Measurements from ENCODE around the gene TBX1. TPM values are rescaled to one million over a fixed set of nuclear protein-coding genes. Genes with fewer than 3 reads are reported as not detected.

Gene TBX1
- total RNA-seq, 1 experiment from 2014 or later: 6.7 TPM

DNA sequence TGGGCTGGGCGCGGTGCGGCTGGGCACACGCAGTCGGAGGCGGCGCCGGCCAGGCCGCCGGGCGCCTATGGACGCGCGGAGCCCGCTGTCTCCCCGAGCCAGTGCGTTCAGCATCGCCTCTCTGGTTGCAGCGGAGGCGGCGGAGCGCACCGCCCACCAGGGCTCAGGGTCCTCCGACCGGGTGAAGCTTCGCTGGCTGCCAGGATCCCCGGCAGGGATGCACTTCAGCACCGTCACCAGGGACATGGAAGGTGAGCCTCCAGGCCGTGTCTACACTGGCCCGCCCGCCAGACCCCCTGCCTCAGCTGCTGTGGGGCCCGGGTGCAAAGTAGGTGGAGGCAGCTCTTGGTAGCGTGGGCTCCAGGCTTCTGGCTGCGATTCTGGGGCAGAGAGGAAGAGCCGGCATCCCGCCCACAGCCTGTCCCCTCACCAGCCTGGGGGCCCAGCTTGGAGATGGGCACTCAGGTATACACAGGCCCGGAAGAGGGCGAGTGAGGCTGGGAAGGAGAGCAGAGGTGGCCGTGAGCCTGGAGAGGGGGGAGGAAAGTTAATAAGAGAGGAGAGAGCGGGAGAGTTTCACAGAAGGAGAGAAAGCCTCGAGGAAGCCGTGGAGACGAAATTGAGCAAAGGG is 1.0 kb upstream of the TBX1 start:
- peaks cover 96% of the 10 kb centered on the region for H3K27me3 ChIP-seq (ENCODE audit: control insufficient read depth, insufficient read depth, low read length)
- no peak overlapping the region for H3K4me3 ChIP-seq (ENCODE audit: insufficient read depth, low read depth, low read length)
- no peaks in the 10 kb centered on the region for H3K36me3 ChIP-seq (replicated peaks; ENCODE audit: control insufficient read depth, insufficient read depth, low read length)
- DNase-seq: peak; percentile 83

- peaks cover 95% of the 10 kb centered on the region for H3K27me3 ChIP-seq (ENCODE audit: control insufficient read depth, insufficient read depth, low read length)
- peak; percentile 89 for DNase-seq
- H3K36me3 ChIP-seq (replicated peaks; ENCODE audit: control insufficient read depth, insufficient read depth, low read length): no peaks in the 10 kb centered on the region
- peak overlapping the region; percentile 42 for H3K4me3 ChIP-seq (ENCODE audit: insufficient read depth, low read depth, low read length)
Observed at GRCh38 chr22:19760951-19761724, 560 bp downstream of the TBX1 start.

- DNase-seq: peak; percentile 82
- H3K4me3 ChIP-seq (ENCODE audit: insufficient read depth, low read depth, low read length): peak overlapping the region; percentile 28; the same call in 1 of the 2 replicates
Observed at GRCh38 chr22:19761725-19762567, 1.4 kb downstream of the TBX1 start.

DNA sequence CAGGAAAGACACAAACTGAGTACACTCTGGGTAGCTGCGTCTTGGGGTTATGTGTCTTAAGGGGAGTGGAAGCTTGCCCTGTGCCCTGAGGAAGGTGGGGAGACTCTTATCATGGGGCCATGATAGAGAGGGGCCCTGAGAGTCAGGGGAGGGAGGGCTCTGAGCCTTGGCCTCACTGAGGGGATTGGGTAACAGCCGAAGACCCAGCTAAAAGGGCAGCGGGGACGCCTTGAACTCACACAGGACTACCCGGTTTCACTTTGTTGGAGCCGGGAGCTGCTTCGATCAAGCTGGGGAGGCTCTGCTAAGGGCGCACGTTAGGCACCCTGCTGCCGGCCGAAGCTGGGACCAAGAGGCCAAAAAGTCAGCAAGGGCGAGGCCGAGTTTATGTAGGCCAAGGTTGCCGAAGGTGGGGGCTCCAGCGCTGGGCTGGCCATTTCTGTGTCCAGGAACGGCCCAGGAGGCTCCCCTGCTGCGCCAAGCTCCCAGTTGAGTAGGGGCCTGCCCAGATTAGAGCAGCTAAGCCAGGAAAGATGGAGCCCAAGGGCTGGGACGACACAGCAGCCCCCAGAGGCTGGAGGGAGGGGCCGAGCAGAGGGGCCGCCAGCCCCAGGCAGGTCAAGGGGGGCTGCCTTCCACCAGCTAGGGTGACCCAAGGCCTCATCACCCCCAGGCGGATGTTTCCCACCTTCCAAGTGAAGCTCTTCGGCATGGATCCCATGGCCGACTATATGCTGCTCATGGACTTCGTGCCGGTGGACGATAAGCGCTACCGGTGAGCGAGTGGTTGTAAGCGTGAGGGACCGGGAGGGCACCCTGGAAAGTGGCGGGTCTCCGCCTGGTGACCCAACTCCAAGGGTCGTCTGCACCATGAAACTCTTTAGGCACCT is 2.2 kb downstream of the TBX1 start:
- no peak overlapping the region; the same call in 1 of the 2 replicates for H3K4me3 ChIP-seq (ENCODE audit: insufficient read depth, low read depth, low read length)
- peaks cover 95% of the 10 kb centered on the region for H3K27me3 ChIP-seq (ENCODE audit: control insufficient read depth, insufficient read depth, low read length)
- H3K36me3 ChIP-seq (replicated peaks; ENCODE audit: control insufficient read depth, insufficient read depth, low read length): no peaks in the 10 kb centered on the region
- no peak for DNase-seq

More at GRCh38 chr22:19761725-19762567, 1.4 kb downstream of the TBX1 start:
- H3K27me3 ChIP-seq (ENCODE audit: control insufficient read depth, insufficient read depth, low read length): peaks cover 95% of the 10 kb centered on the region
- no peaks in the 10 kb centered on the region for H3K36me3 ChIP-seq (replicated peaks; ENCODE audit: control insufficient read depth, insufficient read depth, low read length)

- DNase-seq: peak; percentile 77
- no peak overlapping the region; the same call in 1 of the 2 replicates for H3K4me3 ChIP-seq (ENCODE audit: insufficient read depth, low read depth, low read length)
Observed at GRCh38 chr22:19763458-19764298, 3.1 kb downstream of the TBX1 start.

DNA sequence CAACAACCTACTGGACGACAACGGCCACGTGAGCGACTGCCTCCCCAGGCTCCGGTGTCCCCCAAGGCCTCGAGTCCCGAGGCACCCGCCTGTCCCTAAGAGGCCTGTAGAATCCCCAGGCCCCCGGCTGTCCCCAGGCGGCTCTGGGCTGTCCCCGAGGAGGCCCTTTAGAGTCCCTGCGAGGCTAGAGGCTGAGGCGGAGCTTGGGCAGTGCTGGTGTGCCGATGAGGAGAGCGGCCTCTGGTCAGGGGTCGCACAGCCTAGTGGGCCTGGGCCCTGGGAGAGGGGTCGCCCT is 3.7 kb downstream of the TBX1 start:
- H3K4me3 ChIP-seq (ENCODE audit: insufficient read depth, low read depth, low read length): no peak overlapping the region
- DNase-seq: no peak

More at GRCh38 chr22:19763458-19764298, 3.1 kb downstream of the TBX1 start:
- Histone ChIP-seq H3K27me3 (ENCODE audit: control insufficient read depth, insufficient read depth, low read length) (peaks cover 95% of the 10 kb centered on the region), H3K36me3 (replicated peaks; ENCODE audit: control insufficient read depth, insufficient read depth, low read length) (no peaks in the 10 kb centered on the region)

DNA sequence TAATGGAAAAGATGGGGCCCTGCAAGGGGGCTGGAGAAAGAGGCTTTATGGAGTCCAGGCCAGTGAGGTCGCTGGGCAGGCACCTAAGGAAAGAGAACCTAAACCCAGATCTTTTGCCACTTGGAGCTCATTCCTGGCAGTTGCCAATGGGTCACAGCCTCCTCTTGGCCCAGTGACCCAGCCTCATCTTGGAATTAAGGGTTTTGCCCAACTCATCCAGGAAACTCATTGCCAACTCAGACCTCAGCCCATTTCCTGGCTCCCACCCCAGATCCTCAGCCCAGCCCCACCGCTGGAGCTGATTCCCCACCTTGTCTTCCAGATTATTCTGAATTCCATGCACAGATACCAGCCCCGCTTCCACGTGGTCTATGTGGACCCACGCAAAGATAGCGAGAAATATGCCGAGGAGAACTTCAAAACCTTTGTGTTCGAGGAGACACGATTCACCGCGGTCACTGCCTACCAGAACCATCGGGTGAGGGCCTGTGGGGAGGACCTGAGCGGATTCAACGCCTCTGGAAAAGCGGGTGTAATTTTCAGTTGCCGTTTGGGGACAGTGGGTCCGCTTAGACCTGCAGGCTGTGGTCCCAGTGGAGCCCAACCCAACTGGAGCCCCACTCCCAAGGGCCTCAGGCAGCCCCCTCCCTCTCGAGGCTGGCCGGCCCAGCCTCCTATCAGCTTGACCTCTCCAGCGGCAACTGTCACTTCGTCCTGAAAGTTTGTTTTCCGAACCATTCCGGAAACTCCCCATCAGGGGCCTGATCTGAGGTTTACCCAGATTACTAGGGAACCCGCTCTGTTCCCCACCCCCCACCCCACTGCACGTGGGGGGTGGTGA is 4.3 kb downstream of the TBX1 start:
- Histone ChIP-seq H3K27me3 (ENCODE audit: control insufficient read depth, insufficient read depth, low read length) (peaks cover 83% of the 10 kb centered on the region), H3K4me3 (ENCODE audit: insufficient read depth, low read depth, low read length) (no peak overlapping the region; the same call in 1 of the 2 replicates), H3K36me3 (replicated peaks; ENCODE audit: control insufficient read depth, insufficient read depth, low read length) (no peaks in the 10 kb centered on the region)
- peak; percentile 81 for DNase-seq

More for the DNA sequence above, 3.7 kb downstream of the TBX1 start:
- H3K27me3 ChIP-seq (ENCODE audit: control insufficient read depth, insufficient read depth, low read length): peaks cover 90% of the 10 kb centered on the region
- no peaks in the 10 kb centered on the region for H3K36me3 ChIP-seq (replicated peaks; ENCODE audit: control insufficient read depth, insufficient read depth, low read length)

GRCh38 chr22:19765477-19766239 is 5.1 kb downstream of the TBX1 start:
- Histone ChIP-seq H3K27me3 (ENCODE audit: control insufficient read depth, insufficient read depth, low read length) (peaks cover 78% of the 10 kb centered on the region), H3K4me3 (ENCODE audit: insufficient read depth, low read depth, low read length) (peak overlapping the region; percentile 22; the same call in 1 of the 2 replicates), H3K36me3 (replicated peaks; ENCODE audit: control insufficient read depth, insufficient read depth, low read length) (no peaks in the 10 kb centered on the region)
- DNase-seq: peak; percentile 87

GRCh38 chr22:19766240-19766510 is 5.6 kb downstream of the TBX1 start:
- peak; percentile 78 for DNase-seq
- Histone ChIP-seq H3K27me3 (ENCODE audit: control insufficient read depth, insufficient read depth, low read length) (peaks cover 74% of the 10 kb centered on the region), H3K4me3 (ENCODE audit: insufficient read depth, low read depth, low read length) (no peak overlapping the region; the same call in 1 of the 2 replicates), H3K36me3 (replicated peaks; ENCODE audit: control insufficient read depth, insufficient read depth, low read length) (no peaks in the 10 kb centered on the region)

DNA sequence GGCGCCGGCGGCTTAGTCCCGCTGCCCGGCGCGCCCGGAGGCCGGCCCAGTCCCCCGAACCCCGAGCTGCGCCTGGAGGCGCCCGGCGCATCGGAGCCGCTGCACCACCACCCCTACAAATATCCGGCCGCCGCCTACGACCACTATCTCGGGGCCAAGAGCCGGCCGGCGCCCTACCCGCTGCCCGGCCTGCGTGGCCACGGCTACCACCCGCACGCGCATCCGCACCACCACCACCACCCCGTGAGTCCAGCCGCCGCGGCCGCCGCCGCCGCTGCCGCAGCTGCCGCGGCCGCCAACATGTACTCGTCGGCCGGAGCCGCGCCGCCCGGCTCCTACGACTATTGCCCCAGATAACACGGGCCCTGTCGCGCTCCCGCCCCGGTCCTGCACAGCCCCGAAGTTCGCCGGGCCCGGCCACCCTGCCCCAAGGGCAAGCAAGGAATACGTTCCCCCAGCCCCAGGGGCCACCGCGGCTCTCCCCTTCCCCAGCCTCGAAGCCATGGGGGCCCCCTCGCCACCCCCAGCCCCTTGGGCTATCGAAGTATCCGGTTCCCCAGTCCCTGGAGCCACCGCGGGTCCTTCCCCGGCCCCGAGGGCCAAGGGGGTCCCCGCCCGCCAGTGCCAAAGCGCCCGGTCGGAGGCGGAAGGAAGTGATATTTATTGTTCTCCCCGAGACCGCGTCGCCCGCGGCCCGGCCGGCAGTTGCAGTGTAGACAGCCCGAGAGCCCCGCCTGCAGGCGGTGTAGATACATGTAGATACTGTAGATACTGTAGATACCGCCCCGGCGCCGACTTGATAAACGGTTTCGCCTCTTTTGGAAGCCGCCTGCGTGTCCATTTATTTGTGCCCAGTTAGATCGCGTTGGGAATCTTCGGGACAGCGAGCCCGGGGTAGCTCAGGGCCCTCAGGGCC is 6.2 kb downstream of the TBX1 start:
- no peaks in the 10 kb centered on the region for H3K36me3 ChIP-seq (replicated peaks; ENCODE audit: control insufficient read depth, insufficient read depth, low read length)
- H3K27me3 ChIP-seq (ENCODE audit: control insufficient read depth, insufficient read depth, low read length): peaks cover 68% of the 10 kb centered on the region
- DNase-seq: peak; percentile 85
- peak overlapping the region; percentile 21; the same call in 1 of the 2 replicates for H3K4me3 ChIP-seq (ENCODE audit: insufficient read depth, low read depth, low read length)
